Hypothalamus (tissue), 51 donors: ENCODE measurements around the gene LRCH1.
A peak's percentile ranks its signal among the peaks of the same experiment; 100 is the strongest.
"Not testable (repeated sequence)": the region's sequence is repeated elsewhere in the genome, so short reads cannot be mapped to it uniquely, and the experiment has no call there.

ENCODE experiments used
- DNase-seq, 51 donors: peaks; one replicate each; lab custom pipeline; 2025; lab: John Stamatoyannopoulos, UW

The LRCH1 gene, protein sequence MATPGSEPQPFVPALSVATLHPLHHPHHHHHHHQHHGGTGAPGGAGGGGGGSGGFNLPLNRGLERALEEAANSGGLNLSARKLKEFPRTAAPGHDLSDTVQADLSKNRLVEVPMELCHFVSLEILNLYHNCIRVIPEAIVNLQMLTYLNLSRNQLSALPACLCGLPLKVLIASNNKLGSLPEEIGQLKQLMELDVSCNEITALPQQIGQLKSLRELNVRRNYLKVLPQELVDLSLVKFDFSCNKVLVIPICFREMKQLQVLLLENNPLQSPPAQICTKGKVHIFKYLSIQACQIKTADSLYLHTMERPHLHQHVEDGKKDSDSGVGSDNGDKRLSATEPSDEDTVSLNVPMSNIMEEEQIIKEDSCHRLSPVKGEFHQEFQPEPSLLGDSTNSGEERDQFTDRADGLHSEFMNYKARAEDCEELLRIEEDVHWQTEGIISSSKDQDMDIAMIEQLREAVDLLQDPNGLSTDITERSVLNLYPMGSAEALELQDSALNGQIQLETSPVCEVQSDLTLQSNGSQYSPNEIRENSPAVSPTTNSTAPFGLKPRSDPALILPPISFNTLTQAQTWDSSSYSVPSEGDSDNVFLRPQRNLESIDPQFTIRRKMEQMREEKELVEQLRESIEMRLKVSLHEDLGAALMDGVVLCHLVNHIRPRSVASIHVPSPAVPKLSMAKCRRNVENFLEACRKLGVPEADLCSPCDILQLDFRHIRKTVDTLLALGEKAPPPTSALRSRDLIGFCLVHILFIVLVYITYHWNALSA

DNA sequence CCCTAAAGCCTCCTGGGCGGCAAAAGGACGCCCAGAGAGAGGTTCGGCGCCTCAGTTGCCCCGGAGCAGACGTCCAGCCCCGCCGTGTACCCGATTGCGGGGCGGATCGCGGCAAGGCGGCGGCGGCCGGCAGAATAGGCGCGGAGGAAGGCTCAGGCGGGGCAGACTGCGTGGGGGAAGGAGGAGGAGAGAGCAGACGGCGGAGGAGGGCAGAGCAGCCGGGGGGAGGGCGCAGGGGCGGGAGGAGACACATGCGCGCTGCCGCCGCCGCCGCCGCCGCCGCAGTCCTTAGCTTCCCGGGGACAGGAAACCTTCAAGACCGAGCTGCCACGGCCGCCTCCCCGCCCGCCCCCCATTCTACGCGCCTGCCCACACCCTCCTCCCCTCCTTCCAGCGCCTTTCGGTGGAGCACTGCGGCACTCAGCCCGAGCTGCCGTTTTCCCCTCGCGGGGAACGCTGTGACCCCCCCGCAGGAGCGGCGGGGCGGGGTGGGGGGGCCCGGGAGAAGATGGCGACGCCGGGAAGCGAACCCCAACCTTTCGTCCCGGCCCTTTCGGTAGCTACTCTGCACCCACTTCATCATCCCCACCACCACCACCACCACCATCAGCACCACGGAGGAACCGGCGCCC lies at the start of gene LRCH1:
LRCH1 (plus strand) TSS at position 282 of the 632 bp plus-strand sequence; CDS start at position 509, 227 bp downstream.
- peak in 49 of 51 donors; percentile 13 to 79 (median 56) for DNase-seq

DNA sequence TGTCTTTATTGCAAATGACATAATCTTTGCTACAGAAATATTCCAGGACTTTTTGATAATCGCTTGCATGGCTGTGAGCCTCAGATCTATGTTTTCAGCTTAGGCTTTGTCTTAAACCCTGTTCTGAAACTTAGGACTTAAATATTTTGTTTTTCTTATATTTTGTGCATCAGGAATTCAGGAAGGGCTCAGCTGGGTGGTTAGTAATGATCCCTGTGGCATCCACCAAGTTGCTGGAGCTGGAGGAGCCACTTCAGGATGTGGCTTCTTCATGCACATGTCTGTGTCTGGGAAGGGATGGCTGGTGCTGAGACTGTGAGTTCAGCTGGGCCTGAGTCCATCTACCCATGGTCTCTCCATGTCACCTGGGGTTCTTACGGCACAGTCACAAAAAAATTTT lies 48.9 kb upstream of the LRCH1 start:
- no peak for DNase-seq

DNA sequence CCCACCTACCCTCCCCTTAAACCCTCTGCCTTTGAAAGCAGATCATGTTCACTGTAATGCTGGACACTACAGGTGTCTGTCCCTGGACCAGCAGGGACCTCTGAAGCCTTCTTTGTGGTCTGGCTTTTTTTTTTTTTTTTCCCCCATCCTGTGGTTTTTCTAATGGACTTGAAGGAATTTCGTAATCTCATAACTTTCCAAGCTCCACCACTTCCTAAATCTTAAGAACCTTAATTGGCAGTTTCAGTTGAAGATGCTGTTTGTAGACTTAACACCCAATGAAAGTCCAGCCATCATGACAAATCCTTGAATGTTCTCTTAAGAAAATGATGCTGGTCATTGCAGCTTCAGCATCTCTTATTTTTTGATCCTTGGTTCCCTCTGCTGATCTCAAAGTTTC lies 45.0 kb upstream of the LRCH1 start:
- no peak for DNase-seq

DNA sequence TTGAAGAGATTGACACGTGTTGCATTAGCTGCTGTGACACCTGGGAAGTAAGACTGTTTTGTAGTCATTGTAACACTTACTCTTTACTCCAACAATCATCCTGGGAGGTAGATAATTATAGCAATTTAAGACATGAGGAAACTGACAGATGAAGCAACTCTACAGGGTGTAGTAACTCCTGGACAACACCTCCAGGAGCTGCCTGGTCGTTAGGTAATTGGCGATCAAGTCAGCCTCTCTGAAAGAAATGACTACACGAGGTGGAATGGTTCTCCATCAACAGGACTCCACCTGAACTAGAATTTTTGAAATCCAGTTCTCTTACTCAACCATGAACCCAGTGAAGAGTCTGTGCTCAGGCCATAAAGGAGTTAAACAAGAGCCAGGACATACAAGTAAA lies 43.0 kb upstream of the LRCH1 start:
- DNase-seq, result no peak

DNA sequence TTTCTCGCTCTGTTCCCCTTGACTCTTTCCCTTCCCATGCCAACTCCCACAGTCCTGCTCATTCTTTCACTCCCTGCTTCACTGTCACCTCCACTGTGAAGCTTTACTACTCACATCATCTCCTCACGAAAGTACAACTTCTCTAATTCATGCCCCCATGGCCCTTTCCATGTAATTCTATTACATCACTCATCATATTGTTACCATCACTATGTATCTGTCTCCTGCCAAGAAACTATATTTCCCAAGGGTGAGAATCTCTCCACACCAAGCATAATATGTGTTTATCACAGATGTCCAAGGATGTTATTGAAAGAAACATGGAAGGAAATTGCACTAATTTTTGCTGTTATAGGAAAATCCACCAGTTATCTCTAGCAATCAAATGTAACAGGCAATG lies 37.2 kb upstream of the LRCH1 start:
- no peak for DNase-seq

DNA sequence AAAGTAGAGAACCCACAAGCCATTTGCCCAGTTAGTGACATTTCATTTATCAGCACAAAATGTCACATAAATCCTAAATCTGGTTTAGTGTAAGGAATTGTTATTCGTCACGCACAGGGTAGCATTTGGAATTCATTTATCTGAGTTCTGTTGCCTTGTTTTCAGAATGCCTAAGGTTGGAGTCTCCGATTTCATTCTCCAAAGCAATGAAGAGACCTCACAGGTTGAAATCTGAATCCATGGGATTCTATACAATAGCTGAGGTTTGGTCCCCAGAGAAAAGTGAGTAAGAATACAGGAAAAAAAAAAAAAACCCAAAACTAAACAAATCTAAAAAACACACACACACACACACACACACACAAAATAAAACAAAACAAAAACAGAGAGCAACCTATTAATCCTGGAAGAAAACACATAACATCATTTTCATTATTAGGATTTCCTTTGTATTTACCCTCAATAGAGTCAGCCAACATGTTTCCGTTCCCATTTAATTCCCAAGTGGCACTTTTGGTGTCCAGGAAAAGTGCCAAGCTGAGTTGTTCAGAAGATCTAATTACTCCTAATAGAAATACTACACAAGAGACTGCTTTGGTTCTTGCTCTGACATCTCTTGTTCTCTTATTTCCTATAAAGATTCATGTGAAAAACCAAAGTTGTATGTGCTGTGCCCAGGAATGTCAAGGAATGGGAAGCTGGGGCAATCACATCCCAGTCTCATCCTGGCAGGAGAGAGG lies 36.2 kb upstream of the LRCH1 start:
- DNase-seq, result peak in 1 of 51 donors; percentile 3

DNA sequence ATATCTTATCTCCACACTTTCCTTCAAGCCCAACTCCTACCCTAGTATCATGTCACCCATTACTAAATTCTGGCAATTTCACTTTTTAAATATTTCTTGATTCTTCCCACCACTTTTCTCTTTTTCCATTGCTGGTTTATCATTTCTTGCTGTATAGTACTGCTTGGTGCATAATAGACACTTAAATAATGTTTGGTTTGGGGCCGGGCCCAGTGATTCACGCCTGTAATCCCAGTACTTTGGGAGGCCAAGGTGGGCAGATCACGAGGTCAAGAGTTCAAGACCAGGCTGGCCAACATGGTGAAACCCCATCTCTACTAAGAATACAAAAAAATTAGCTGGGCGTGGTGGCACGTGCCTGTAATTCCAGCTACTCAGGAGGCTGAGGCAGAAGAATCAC lies 35.2 kb upstream of the LRCH1 start:
- DNase-seq, result not testable (repeated sequence)

DNA sequence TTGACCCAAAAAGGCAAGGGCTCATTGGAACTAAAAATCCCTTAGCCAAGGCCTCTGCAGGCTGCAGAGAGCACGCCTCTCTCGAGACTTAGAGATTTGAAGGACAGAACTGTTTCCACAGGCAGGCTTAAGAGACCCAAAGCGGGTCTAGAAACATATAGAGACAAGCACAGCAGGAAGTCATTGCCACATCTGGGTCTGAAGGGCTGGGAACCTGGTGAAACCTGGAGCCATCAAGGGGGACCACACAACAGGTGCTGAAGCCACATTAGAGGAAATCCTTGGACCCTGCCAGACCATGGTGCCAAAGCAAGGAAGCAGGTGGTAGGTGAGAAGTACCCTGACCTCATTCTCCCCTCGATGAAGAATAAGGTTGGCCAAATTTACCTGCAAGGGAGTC lies 33.8 kb upstream of the LRCH1 start:
- DNase-seq, result no peak

DNA sequence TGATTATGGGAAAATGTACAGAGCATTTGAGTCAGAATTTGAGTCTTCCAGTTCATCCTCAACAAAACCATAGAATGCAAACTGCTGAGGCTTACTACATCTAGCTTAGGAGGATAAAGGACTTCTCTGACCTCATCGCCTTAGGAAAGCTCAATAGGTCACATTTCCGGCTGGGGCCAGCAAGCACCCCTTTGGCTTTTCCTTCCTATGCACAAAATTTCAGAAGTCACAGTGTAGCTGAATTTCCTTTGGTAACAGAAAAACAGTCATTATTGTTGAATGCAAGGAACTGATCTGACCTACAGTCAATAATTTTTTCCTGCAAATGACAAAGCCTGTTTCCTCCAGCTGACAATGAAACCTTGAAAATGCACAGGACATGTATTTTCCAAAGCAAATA lies 32.8 kb upstream of the LRCH1 start:
- no peak for DNase-seq

DNA sequence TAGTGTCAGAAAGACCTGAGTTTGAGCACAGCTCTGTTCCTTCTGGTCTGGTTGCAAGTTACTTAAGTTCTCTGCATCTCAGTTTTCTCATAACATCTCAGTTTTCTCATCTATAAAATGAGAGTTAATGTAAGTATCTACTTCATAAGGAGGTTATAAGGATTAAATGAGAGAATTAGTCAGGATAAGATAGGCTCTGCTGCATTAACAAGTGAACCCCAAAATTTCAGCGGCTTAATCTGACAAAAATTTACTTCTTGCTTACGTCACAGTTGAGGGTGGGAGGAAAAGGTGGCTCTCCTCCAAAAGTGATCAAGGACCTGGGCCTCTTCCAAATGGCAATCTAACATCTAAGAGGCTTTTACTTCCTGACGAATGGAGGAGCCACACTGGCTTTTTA lies 31.5 kb upstream of the LRCH1 start:
- no peak for DNase-seq

DNA sequence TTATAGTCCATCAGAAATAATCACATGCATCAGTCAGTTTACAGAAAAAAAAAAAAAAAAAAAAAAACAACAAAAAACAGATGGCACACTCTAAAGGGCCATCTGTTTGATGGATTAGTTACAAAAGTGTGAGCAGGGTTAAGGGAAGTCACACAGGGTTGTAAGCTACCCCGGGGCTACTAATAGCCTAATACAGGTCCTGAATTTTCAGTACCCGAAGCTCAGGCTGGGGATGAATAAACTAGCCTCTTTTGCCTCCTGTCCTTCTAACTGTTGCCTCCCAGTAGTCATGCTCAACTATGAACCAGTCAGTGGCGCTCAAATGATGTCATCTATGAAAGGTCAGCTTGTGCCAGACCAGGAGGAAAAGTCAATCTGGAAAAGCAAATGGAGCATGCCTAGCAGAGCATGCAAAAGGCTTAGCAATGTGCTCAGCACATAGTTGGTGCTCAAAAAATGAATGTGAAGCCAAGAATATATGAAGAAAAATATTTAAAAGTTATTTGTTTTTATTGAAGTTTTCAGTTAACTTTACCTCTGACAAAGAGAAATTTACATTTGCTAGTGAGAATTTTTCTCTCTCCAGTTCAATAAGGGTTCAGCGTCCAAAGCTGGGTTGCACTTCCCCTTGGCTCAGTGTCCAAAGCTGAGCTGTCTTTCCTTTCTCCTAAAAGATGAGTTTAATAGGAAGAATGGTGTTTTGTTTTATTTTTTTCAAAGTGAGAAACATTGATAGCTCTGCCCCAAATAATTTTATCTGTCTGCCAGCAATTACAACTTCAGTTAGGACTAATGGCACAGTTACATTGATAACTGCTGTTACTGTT lies 30.8 kb upstream of the LRCH1 start:
- no peak for DNase-seq

DNA sequence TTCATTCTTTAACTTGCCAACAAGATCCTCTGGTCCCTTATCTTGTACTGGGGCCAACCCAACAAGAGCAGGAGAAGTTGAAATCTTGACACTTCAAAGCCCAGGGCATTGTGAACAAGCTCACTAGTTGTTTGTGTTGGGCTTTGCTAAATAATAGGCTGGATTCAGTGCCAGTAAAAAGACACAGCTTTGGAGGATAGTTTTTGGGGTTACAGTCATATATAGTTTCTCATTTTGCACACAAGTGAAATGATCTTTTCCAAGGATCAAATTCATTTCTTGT lies 30.3 kb upstream of the LRCH1 start:
- no peak for DNase-seq

DNA sequence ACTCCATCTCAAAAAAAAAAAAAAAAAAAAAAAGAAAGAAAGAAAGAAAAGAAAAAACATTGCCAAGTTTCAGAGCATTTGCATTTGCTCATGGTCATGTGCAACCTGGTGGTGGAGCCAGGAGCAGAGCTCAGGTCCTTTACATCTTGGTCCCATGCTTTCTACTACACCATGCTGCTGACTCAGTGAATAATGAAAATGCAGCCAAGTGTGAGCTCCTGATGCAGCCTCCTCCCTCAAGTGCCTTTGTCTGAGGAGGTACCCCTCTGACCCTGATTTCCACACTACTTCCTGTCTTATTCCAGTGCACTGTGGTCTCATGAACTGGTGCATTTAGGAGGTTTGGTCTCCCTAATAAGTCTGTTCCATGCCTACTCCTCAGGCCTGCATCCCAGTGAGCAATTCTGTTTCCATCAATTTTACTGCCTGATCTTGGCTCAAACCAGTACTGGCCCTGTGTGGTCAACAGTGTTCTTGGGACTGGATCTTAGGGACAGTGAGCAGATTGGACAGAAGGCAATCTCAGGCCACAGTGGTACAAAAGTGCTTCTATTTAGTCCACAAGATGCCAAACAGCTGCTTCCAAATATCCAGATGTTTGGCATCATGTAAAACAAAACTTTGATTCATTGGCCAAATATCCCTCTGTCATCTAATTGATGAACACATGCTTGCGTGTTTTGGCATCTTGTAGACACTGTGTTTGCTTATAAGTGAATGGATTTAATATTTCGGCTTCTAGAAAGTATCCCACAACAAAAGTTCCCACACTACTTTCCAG lies 28.8 kb upstream of the LRCH1 start:
- DNase-seq, result peak in 7 of 51 donors; percentile 0 to 14 (median 7)

DNA sequence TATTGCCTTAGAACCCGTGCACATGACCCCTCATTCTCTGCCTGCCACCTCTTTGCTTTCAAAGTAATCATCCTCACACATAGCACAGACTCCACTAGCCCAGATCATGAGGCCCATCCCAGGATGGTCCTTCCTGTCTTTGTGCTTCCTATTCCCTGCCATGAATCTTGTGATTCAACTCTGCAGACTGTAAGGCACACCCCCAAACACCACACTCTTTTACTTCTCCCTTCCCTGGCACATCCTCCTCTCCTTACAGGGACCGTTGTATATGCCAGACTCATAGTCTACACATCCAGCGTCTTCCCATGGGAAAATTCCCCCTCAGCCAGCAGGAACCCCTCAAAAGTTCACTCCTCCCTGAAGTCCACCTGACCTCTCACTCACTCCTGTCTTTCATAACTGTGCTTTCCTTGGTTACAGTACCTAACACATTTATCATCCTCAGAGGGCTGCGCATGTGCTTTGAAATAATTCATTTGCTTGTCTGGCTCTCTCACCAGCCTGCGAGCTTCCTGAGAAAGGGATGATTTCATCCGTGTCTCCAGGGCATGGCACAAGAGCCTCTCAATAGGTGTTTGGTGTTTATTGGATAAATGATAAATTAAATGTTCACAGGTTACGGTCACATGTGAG lies 26.8 kb upstream of the LRCH1 start:
- DNase-seq, result no peak

DNA sequence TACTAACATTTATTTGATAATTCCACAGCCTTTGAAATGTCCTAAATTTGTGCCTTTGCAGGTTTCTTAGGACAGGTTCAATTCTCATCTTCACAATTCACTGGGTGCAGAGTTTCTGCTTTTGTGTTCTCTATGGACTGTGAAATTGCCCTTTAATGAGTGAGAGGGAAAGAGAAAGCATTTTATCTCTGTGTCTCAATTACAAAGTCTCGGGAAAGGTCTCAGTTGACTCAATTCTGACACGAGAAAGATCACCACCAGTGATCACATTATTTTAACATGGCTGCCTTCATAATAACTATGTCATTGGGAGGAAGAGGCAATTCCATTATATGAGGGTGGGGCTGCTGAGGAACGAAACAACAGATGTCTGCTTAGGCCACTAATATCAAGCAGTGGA lies 26.2 kb upstream of the LRCH1 start:
- no peak for DNase-seq

DNA sequence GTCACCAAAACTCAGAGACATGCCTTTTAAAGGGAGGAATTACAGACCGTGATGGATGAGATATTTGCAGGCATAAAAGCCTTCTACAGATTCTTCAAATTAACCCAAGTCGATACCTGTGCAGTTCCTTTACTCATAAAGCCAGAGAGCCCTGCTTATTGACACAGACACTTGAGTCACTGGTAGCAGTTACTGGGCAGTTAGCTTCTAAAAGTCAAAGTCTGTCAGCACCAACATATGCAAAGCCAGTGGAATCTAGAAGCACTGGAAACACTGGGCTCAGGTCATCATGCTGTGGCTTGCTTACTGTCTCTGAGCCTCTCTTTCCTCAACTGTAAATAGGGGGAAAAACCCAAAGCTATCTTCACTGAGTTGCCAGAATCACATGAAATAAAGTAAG lies 25.7 kb upstream of the LRCH1 start:
- no peak for DNase-seq

DNA sequence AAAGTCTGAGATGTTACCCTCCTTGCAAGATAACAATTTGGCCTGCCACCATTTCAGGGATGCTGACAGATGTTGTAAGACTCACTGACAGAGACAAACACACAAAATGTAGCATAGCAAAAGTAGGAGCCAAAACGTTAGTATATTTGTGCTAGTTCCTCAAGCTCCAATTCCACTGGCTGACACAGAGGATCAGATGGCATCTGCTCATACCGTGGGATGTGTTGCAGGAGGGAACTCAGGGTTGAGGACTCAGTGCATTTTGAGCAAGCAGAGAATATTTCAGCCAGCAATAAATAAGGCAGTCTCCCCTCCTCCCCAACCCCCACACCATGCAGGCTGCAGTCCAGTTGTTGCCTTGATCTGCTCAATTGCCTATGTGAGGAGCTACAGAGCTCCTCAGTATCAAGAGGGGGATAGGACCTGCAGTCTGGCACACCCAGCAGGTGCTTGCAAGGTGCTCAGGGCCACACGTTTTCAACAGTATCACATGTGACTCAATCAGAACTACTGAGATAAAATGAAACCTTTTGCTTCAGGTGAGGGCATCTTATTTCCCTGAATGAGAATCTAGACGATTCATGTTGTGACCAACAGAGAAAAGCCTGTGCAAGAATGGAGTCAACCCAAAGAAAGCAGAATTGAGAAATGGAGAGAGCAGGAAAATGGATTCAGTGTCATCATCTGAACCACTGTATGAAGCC lies 23.6 kb upstream of the LRCH1 start:
- DNase-seq, result no peak
